Osteoblast (primary cell): ENCODE results near the gene TM2D1. TPM values are rescaled to one million over a fixed set of nuclear protein-coding genes. Genes with fewer than 3 reads are reported as not detected.
A peak's percentile ranks its signal among the peaks of the same experiment; 100 is the strongest.

ENCODE experiments used
- DNase-seq: peaks from one replicate; pipeline ENCODE4 v3.0.0; 2011; ENCODE audit warnings: low spot score, mixed read lengths; ENCODE audit not compliant: insufficient read length; ENCODE audit errors: missing footprints
- H2AFZ ChIP-seq: 2 replicates; pipeline ENCODE4 v1.6.0; 2011; ENCODE audit warnings: mild to moderate bottlenecking, low read length
- H3K27ac ChIP-seq: 2 replicates; pipeline ENCODE4 v1.5.1; 2011; ENCODE audit warnings: mild to moderate bottlenecking, low read depth, low read length, moderate library complexity
- H3K27me3 ChIP-seq: 2 replicates; pipeline ENCODE4 v1.6.0; 2012; ENCODE audit warnings: mild to moderate bottlenecking, control low read depth, inconsistent platforms, low read length, moderate library complexity; ENCODE audit not compliant: insufficient read depth
- H3K36me3 ChIP-seq: 2 replicates; pipeline ENCODE4 v1.5.1; 2011; ENCODE audit warnings: mild to moderate bottlenecking, low read length, control low read depth, moderate library complexity; ENCODE audit not compliant: insufficient read depth
- H3K4me1 ChIP-seq: 2 replicates; pipeline ENCODE4 v1.5.1; 2011; ENCODE audit warnings: mild to moderate bottlenecking, low read length, control low read depth, moderate library complexity; ENCODE audit not compliant: insufficient read depth
- H3K4me2 ChIP-seq: 2 replicates; pipeline ENCODE4 v1.6.0; 2011; ENCODE audit warnings: mild to moderate bottlenecking, low read length; ENCODE audit not compliant: insufficient read depth
- H3K4me3 ChIP-seq: fragments of 200-600 bp; sonication (generic); 3 replicates; pipeline ENCODE4 v1.5.1; 2012; ENCODE audit warnings: mild to moderate bottlenecking, low read length, inconsistent platforms; ENCODE audit not compliant: insufficient read depth
- H3K79me2 ChIP-seq: 2 replicates; pipeline ENCODE4 v1.6.0; 2012; ENCODE audit warnings: mild to moderate bottlenecking, low read length, control low read depth, inconsistent platforms; ENCODE audit not compliant: insufficient read depth
- H3K9me3 ChIP-seq: 2 replicates; pipeline ENCODE4 v1.5.1; 2011; ENCODE audit warnings: low read depth, low read length, control low read depth
- H4K20me1 ChIP-seq: 2 replicates; pipeline ENCODE4 v1.6.0; 2012; ENCODE audit warnings: mild to moderate bottlenecking, low read length, control low read depth; ENCODE audit not compliant: insufficient read depth
- total RNA-seq: library from RNA; depleted of rRNA; stranded (reverse); fragments of >200 nt; gene quantifications from 2 replicates; pipeline ENCODE4 v1.2.3, GENCODE V29; 2012
- TF ChIP-seq, protein P1 (sequence below): IDR thresholded peaks from 2 replicates; pipeline ENCODE4 v1.5.1; 2011; ENCODE audit warnings: mild to moderate bottlenecking, low read depth, low read length, moderate library complexity; ENCODE audit errors: extremely low read depth

TM2D1 gene
- total RNA-seq: 40.2 and 42.1 TPM in 2 replicates

DNA sequence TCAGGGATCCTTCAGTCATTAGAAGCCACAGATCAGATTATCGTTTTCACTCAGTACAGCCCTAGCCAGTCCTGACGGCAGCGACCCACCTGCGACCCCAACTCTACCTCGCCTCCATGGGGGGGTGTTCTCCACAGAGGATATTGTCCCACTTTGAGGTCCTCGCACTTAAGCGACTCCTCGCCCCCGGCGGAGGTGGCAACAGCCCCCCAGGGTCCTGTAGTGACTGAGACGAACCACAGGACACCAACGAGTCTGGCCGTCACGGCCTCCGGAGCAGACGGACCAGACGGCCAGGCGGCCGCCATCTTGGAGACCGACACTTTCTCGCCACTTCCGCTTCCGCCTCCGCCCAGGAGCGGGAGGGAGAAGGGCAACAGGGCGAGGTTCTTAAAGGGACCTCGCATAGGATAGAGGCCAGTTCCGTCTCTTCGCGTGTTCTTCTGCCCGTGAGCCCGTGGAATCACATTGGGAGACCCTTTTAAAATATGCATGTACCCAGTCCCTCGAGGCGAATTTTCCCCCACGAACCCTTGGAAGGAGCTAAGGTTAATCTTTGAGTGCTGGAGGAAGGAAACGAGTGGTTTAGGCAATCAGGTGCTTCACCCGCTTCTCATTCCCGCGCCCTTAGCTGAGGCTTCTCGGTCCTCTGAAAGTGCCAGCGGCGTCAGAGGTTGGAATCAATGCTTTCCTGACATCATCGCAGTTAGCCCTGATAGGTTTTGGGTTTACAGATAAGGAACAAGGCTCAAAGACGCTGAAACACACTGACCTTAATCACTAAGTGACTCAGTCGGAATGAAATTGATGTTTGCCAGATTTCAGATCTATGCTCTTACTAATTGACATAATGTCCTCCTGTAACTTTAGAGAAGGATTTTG lies at the start of gene TM2D1:
TM2D1 (minus strand) TSS at position 329 of the 882 bp plus-strand sequence; CDS start at position 308, 21 bp downstream.
- H3K4me3 ChIP-seq: peak within 1 kb of the TSS; percentile 92
- no peaks in the 10 kb centered on the region for H4K20me1 ChIP-seq
- H3K27me3 ChIP-seq: no peaks in the 10 kb centered on the region
- no peaks in the 10 kb centered on the region for H3K9me3 ChIP-seq
- H3K36me3 ChIP-seq: peaks cover 3% of the 10 kb centered on the region
- peak within 1 kb of the TSS; percentile 94 for H3K27ac ChIP-seq
- peak within 1 kb of the TSS; percentile 96 for H2AFZ ChIP-seq
- DNase-seq: peak; percentile 94
- H3K79me2 ChIP-seq: peaks cover 40% of the 10 kb centered on the region
- peak within 1 kb of the TSS; percentile 92 for H3K4me2 ChIP-seq
- H3K4me1 ChIP-seq: peaks cover 10% of the 10 kb centered on the region
- TF ChIP-seq, protein P1, sequence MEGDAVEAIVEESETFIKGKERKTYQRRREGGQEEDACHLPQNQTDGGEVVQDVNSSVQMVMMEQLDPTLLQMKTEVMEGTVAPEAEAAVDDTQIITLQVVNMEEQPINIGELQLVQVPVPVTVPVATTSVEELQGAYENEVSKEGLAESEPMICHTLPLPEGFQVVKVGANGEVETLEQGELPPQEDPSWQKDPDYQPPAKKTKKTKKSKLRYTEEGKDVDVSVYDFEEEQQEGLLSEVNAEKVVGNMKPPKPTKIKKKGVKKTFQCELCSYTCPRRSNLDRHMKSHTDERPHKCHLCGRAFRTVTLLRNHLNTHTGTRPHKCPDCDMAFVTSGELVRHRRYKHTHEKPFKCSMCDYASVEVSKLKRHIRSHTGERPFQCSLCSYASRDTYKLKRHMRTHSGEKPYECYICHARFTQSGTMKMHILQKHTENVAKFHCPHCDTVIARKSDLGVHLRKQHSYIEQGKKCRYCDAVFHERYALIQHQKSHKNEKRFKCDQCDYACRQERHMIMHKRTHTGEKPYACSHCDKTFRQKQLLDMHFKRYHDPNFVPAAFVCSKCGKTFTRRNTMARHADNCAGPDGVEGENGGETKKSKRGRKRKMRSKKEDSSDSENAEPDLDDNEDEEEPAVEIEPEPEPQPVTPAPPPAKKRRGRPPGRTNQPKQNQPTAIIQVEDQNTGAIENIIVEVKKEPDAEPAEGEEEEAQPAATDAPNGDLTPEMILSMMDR: no peak

DNA sequence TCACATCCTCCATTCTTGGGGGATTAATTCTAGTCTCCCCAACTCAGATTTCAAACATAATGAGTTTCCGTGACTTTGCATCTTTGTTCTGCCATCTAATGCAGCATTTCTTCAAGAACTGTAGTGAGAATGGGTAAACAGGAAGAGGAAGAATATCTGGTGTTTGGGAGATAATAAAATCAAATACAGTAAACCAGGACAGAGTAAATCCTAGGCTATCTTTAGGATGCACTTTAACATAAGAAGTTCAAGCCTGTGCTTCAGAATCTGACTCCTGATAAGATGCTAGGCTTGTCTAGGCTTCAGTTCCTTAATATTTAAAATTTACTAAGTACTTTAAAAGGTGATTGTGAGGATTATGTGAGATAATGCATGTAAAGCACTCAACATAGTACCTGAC lies 45.2 kb upstream of the TM2D1 start:
- TF ChIP-seq, protein P1: no peak
- no peak for DNase-seq

DNA sequence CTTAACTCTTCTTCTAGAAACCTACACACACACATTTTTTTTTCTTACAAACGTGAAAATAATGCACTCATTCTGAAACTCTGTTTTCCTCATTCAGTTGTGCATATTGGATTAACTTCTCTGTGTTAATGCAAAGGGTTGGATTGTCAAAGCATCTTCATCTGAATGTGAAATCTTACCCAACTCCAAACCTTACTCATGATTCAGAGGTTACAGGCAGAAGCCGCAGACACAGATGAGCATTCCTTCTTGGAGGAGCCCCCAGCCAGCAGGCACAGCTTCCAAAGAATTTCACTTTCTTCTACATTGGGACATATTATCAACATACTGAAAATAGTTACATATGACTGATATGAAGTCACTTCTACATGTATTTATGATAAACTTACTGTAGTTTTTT lies 33.0 kb upstream of the TM2D1 start:
- no peak overlapping the region for H3K4me3 ChIP-seq
- no peaks in the 10 kb centered on the region for H3K27me3 ChIP-seq
- TF ChIP-seq, protein P1: no peak
- DNase-seq: no peak
- no peaks in the 10 kb centered on the region for H3K36me3 ChIP-seq
- no peak overlapping the region for H3K27ac ChIP-seq
- H3K79me2 ChIP-seq: no peaks in the 10 kb centered on the region
- no peaks in the 10 kb centered on the region for H3K9me3 ChIP-seq
- H3K4me2 ChIP-seq: no peak overlapping the region
- no peak overlapping the region for H2AFZ ChIP-seq
- H4K20me1 ChIP-seq: no peaks in the 10 kb centered on the region
- no peaks in the 10 kb centered on the region for H3K4me1 ChIP-seq

More for the DNA sequence above, 45.2 kb upstream of the TM2D1 start:
- Histone ChIP-seq H2AFZ (no peak overlapping the region), H3K4me3 (no peak overlapping the region), H3K36me3 (no peaks in the 10 kb centered on the region), H4K20me1 (no peaks in the 10 kb centered on the region), H3K4me2 (no peak overlapping the region), H3K4me1 (no peaks in the 10 kb centered on the region), H3K27me3 (no peaks in the 10 kb centered on the region), H3K27ac (no peak overlapping the region), H3K9me3 (no peaks in the 10 kb centered on the region), H3K79me2 (no peaks in the 10 kb centered on the region)

DNA sequence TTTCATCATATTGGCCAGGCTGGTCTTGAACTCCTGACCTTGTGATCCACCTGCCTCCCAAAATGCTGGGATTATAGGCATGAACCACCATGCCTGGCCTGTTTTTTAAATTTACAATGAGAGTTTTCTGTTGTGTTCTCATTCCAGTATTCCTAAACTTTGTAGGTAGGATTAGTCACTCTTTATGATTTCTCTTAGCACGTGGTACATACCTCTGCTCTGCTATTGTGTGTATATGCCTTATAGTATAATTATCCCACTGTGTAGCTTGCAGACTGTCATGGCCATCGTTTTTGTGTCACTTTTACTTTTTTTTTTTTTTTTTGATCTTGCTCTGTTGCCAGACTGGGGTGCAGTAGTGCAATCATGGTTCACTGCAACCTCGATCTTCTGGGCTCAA lies 31.8 kb upstream of the TM2D1 start:
- TF ChIP-seq, protein P1: no peak
- DNase-seq: no peak

More for the DNA sequence above, 31.8 kb upstream of the TM2D1 start:
- Histone ChIP-seq H3K4me2 (no peak overlapping the region), H3K79me2 (no peaks in the 10 kb centered on the region), H2AFZ (no peak overlapping the region), H3K4me3 (no peak overlapping the region), H3K36me3 (no peaks in the 10 kb centered on the region), H3K27me3 (no peaks in the 10 kb centered on the region), H3K9me3 (no peaks in the 10 kb centered on the region), H3K4me1 (no peaks in the 10 kb centered on the region), H3K27ac (no peak overlapping the region), H4K20me1 (no peaks in the 10 kb centered on the region)
